HG03558 (cell line): ENCODE data around the gene FFAR4.
"Not testable (repeated sequence)": the region's sequence is repeated elsewhere in the genome, so short reads cannot be mapped to it uniquely, and the experiment has no call there.

Experiments used
- ATAC-seq: cut with Tn5 transposase; IDR thresholded peaks from one replicate; pipeline ENCODE4 v1.9.1; 2021; ENCODE audit warnings: moderate number of reproducible peaks; ENCODE audit not compliant: unreplicated experiment; ENCODE audit errors: extremely low read depth

Gene FFAR4

GRCh38 chr10:93566435-93567276, at the start of gene FFAR4:
TSS of gene FFAR4 (plus strand) at chr10:93566665. CDS start at chr10:93566721, 56 bp downstream.
- no peak for ATAC-seq

GRCh38 chr10:93518531-93518930, 47.9 kb upstream of the FFAR4 start:
- ATAC-seq, result no peak

DNA sequence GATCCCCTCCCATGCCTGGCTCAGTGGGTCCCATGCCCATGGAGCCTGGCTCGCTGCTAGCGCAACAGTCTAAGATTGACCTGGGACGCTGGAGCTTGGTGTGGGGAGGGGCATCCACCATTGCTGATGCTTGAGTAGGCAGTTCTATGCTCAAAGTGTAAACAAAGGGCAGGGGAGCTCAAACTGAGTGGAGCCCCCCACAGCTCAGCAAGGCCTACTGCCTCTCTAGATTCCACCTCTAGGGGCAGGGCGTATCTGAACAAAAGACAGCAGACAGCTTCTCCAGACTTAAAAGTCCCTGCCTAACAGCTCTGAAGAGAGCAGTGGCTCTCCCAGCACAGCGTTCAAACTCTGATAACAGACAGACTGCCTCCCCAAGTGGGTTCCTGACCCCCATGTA, 31.2 kb upstream of the FFAR4 start:
- no peak for ATAC-seq

GRCh38 chr10:93540871-93541270, 25.6 kb upstream of the FFAR4 start:
- not testable (repeated sequence) for ATAC-seq

DNA sequence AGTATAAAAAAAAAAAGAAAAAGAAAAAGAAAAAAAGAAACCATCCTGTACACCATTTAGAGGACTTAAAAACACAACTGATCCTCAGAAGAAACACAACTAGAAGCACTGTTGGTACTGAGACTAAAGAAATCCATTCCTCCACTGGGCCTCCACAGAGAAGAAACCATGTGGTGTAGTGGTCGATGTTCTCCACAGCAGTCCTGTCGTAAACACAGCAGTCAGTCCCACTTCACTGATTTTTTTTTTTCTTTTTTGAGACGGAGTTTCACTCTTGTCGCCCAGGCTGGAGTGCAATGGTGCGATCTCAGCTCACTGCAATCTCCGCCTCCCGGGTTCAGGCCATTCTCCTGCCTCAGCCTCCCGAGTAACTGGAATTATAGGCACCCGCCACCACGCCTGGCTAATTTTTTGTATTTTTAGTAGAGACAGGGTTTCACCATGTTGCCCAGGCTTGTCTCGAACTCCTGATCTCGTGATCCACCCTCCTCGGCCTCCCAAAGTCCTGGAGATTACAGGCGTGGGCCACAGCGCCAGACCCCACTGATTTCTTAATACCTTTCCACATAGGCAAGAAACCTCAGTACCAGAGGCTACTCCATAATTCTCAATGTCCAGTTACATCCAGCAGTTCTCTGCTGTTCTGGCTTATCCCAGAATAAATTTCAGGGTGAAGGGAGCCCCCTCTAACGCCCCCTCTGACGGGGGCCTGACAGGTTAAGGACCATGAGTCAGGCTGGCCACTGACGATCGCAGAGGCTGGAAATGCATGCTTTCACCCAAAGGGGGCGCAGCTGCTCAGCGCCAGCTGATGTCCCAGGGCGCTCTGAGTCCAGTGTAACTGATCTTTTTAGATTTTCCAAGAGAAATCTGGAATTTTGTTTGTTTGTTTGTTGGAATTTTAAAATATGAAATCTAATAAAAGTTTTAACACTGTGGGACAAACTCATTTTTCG, 24.8 kb upstream of the FFAR4 start:
- no peak for ATAC-seq

DNA sequence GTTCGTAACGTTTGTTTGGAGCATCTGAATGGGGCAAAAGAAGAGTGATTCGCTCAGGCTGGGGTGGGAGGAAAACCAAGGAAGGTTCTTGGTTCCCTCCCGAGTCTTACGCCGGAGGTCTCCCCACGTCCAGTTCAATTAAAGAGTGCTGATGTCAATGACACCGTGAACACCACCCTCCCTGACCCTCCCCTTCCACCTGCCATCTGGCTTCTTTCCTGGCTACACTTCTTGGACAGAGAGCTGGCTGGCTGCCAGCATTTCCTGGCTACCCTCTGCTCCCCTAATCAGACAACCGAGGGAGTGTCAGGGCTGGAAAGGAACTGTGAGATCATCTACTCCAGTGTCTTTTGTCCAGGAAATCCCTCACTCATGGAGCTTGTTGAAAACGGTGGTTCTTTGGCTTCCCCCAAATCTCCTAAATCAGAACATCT, 24.1 kb upstream of the FFAR4 start:
- no peak for ATAC-seq

DNA sequence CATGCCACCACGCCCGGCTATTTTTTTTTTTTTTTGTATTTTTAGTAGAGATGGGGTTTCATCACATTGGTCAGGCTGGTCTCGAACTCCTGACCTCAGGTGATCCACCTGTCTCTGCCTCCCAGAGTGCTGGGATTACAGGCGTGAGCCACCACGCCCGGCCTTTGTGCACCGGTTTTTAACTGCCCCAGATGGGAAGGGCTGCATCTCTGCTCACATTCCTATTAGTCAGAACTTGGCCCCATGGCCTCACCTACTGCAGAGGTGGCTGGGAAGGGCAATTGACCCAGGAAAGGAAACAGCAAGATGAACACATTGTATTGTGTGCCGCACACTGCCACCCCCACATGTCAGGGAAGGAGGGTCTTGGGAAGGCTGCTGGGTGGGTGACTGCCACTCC, 19.5 kb upstream of the FFAR4 start:
- not testable (repeated sequence) for ATAC-seq

- ATAC-seq, result no peak
These were observed 18.9 kb upstream of the FFAR4 start for GRCh38 chr10:93547522-93547921.

DNA sequence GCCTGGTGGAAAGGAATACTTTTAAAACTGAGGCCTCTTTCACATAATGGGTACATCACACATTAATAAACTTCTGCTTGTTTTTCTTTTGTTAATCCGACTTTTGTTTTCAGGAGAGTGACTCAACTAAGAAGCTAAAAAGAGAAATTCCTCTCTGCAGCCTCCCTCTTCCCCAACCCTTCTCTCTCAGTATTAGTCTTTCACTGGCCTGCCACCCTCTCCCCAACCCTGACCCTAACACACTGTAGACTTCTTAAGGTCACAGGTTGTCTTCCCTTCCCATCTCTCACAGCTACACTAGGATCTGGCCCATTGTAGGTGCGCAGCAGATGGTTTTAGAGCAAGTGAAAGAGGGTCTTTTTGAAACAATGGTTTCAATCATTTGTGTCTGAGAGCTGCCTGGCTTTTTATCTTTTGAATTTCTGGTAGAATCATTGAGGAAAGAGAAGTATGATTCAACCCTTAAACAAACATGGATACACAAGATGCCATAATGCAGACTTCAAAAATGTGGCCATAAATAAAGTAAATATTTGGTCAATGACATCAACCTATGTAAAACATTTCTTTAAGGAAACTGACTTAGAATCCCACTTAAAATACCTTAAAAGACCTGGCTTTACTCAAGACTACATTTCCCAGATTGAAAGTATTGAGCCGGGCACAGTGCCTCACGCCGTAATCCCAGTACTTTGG, 17.9 kb upstream of the FFAR4 start:
- no peak for ATAC-seq

- ATAC-seq, result no peak
These were observed 15.9 kb upstream of the FFAR4 start for GRCh38 chr10:93550606-93551005.

GRCh38 chr10:93552780-93553179, 13.7 kb upstream of the FFAR4 start:
- no peak for ATAC-seq

DNA sequence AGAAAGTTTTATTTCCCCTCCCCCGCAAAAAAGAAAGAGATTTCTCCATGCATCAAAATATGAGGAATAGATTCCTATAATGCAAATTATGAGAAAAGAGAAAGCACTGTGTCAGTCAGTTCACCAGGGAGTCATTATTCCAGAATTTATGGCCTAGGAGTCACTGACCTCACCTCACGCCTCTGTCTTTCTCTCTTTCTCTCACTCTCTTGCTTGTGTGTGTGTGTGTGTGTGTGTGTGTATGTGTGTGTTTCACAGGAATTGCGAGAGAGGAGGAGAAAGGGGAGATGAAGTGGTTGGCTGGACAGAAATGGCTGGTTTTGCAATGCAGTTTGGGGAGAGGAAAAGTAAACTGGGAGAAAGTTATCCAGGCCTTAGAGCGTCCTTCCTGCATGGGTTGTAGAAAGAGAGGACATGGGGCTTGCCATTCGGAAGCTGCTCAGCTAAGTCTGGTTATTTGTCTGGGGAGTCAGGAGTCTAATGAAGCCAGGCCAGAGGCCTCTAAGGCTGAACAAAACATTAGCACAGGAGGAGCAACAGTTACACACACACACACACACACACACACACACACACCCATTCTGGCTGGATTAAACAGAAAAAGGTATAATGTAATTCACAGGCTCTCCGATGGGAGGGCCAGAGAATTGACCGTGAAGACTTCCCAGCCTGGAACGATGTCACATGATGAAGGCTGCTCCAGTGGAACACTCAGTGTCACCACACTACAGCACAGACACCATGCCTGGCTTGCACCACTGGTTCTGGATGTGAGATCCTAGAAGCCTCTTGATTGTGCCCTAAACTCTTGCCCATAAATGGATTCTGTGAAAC, 12.8 kb upstream of the FFAR4 start:
- ATAC-seq, result no peak

DNA sequence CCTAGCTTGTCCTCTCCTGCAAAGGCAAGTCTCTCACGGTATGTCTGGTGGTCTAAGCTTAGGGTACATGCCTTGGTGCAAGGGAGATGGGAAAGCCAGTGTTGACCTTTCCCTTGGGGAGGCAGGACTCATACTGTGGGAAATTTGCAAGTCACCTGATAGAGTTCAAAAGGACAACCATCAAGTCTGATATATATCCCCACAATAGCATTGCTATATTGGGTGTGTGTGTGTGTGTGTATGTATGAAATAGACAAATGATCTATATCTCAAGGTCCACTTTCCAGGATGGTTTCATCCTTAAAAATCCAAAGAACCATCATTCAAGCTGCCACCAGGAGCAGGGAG, 12.2 kb upstream of the FFAR4 start:
- no peak for ATAC-seq

- ATAC-seq, result no peak
These were observed 11.6 kb upstream of the FFAR4 start for GRCh38 chr10:93554760-93555432.

DNA sequence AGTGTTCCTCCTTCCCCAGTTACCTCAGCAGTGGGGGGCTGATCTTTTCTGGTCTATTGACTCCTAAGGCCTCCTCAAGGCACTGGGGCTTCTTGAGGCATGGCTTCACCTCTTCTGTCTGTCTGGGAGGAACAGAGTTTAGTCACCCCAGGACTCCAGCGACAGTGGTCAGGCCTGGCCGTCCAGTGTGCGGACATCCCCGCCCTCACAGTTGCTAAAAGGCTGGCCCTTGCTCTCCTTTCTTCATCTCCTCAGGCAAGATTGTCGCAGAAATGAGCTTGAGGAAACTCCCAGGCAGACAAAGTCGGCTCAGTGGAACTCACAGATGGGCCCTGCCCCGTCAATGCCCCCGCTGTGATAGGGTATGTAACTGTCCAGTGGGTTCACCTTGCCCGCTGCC, 7.0 kb upstream of the FFAR4 start:
- ATAC-seq, result no peak

- no peak for ATAC-seq
These were observed 5.9 kb upstream of the FFAR4 start for GRCh38 chr10:93560541-93560940.

GRCh38 chr10:93565446-93565845, 1.0 kb upstream of the FFAR4 start:
- ATAC-seq, result no peak

DNA sequence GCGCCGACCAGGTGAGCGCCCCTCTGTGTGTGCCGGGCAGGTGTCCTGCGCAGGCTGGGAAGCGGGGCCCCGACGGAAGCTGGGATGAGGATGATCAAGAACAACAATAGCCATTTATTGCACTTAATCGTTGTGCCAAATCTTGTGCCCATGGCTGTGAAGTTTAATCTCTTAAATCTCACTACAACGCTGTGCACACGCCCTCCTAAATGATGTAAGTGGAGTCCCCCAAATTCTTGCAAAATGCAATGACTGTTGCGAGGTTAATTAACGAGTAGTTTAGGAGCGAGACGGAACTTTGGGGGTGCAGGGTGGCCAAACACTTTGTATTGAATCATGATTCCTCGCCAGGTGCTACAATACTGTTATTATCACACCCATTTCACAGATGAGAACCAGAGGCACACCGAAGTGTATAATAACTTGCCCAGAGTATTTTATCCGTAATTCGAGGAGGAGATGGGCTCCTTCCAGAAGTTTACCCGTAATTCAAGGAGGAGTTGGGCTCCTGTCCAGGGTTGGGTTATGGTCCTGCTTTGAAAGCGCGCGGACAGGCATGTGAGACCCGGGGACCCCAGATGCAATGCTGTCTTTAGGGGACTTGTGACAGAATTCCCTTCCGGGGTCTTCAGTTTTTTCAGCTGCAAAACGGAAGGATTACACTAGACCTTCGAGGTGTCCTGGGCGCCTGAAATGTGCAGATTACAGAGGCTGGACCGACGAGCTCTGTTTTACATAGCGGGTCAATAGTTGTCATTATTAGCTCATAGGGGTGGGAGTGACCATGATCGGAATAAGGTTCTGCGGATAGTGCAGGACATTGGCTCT, 1.0 kb downstream of the FFAR4 start:
- no peak for ATAC-seq

GRCh38 chr10:93568105-93568390, 1.6 kb downstream of the FFAR4 start:
- ATAC-seq, result no peak
